Trophoblast cell (in vitro differentiated cells and primary cell): Measurements from ENCODE around the gene UGT2B11.
"Not testable (repeated sequence)": the region's sequence is repeated elsewhere in the genome, so short reads cannot be mapped to it uniquely, and the experiment has no call there.

Source experiments
- DNase-seq, 2 donors: peaks; one replicate each; pipeline ENCODE4 v3.0.0-alpha.2; 2016
- H2AFZ ChIP-seq: 2 replicates; pipeline ENCODE4 v1.6.1; 2013; ENCODE audit warnings: low read length, moderate library complexity, mild to moderate bottlenecking; ENCODE audit not compliant: insufficient read depth, poor library complexity
- H2AK5ac ChIP-seq: 2 replicates; pipeline ENCODE4 v1.6.1; 2013; ENCODE audit warnings: mild to moderate bottlenecking, low read length
- H2BK120ac ChIP-seq: 2 replicates; pipeline ENCODE4 v1.6.1; 2013; ENCODE audit warnings: low read length, mild to moderate bottlenecking, moderate library complexity; ENCODE audit not compliant: insufficient read depth, poor library complexity
- H2BK12ac ChIP-seq: 2 replicates; pipeline ENCODE4 v1.6.1; 2013; ENCODE audit warnings: mild to moderate bottlenecking, low read length, moderate library complexity
- H2BK5ac ChIP-seq: 2 replicates; pipeline ENCODE4 v1.6.1; 2013; ENCODE audit warnings: low read length, low read depth, moderate library complexity, mild to moderate bottlenecking; ENCODE audit not compliant: poor library complexity
- H3K14ac ChIP-seq: 2 replicates; pipeline ENCODE4 v1.6.1; 2013; ENCODE audit warnings: mild to moderate bottlenecking, low read length
- H3K18ac ChIP-seq: 2 replicates; pipeline ENCODE4 v1.6.1; 2013; ENCODE audit warnings: mild to moderate bottlenecking, low read length
- H3K23ac ChIP-seq: 2 replicates; pipeline ENCODE4 v1.6.1; 2013; ENCODE audit warnings: low read length
- H3K27ac ChIP-seq: 2 replicates; pipeline ENCODE4 v1.5.1; 2013; ENCODE audit warnings: low read depth, mild to moderate bottlenecking, inconsistent platforms, low read length, moderate library complexity
- H3K27me3 ChIP-seq: 2 replicates; pipeline ENCODE4 v1.6.1; 2013; ENCODE audit warnings: inconsistent platforms, mild to moderate bottlenecking, low read length, moderate library complexity; ENCODE audit not compliant: insufficient read depth
- H3K36me3 ChIP-seq, 2 experiments: 1 replicate in 1 of 2; 2 replicates in 1 of 2; pipeline ENCODE4 v1.6.1; 2013; ENCODE audit warnings: low read length in 2 of 2, mild to moderate bottlenecking in 2 of 2, moderate library complexity in 1 of 2; ENCODE audit not compliant: insufficient read depth in 2 of 2, control insufficient read depth in 1 of 2
- H3K4ac ChIP-seq: 2 replicates; pipeline ENCODE4 v1.6.1; 2013; ENCODE audit warnings: low read depth, mild to moderate bottlenecking, low read length, moderate library complexity
- H3K4me1 ChIP-seq, 2 experiments: 1 replicate in 1 of 2; 2 replicates in 1 of 2; pipeline ENCODE4 v1.6.1; 2013; ENCODE audit warnings: low read length in 2 of 2, mild to moderate bottlenecking in 2 of 2, moderate library complexity in 1 of 2; ENCODE audit not compliant: insufficient read depth in 2 of 2, control insufficient read depth in 1 of 2
- H3K4me2 ChIP-seq: 2 replicates; pipeline ENCODE4 v1.6.1; 2013; ENCODE audit warnings: inconsistent platforms, mild to moderate bottlenecking, low read length, moderate library complexity
- H3K4me3 ChIP-seq: 2 replicates; pipeline ENCODE4 v1.5.1; 2013; ENCODE audit warnings: mild to moderate bottlenecking, low read depth, low read length, inconsistent platforms
- H3K79me1 ChIP-seq: one replicate; pipeline ENCODE4 v1.6.1; 2013; ENCODE audit warnings: low read length
- H3K79me2 ChIP-seq: 2 replicates; pipeline ENCODE4 v1.6.1; 2013; ENCODE audit warnings: low read length, mild to moderate bottlenecking; ENCODE audit not compliant: control insufficient read depth, insufficient read depth, poor library complexity
- H3K9ac ChIP-seq: 2 replicates; pipeline ENCODE4 v1.6.1; 2013; ENCODE audit warnings: mild to moderate bottlenecking, low read length
- H3K9me3 ChIP-seq: 2 replicates; pipeline ENCODE4 v1.6.1; 2013; ENCODE audit warnings: low read depth, mild to moderate bottlenecking, control low read depth, inconsistent platforms, low read length; ENCODE audit not compliant: insufficient read depth
- H4K12ac ChIP-seq: 2 replicates; pipeline ENCODE4 v1.6.1; 2013; ENCODE audit warnings: low read depth, mild to moderate bottlenecking, low read length, moderate library complexity
- H4K8ac ChIP-seq: 2 replicates; pipeline ENCODE4 v1.6.1; 2013; ENCODE audit warnings: low read depth, mild to moderate bottlenecking, low read length, moderate library complexity
- H4K91ac ChIP-seq: one replicate; pipeline ENCODE4 v1.6.1; 2013; ENCODE audit warnings: low read depth, mild to moderate bottlenecking, low read length, moderate library complexity
- WGBS: extraction: QIAGEN DNeasy Blood & Tissue Kit; methylation state at CpG from one replicate; pipeline ENCODE4 v1.1.7; 2013; ENCODE audit warnings: missing lambda C conversion rate; ENCODE audit not compliant: insufficient read length, insufficient coverage; ENCODE audit errors: extremely low coverage; 5-methylcytosine and 5-hydroxymethylcytosine counted together

The UGT2B11 gene

GRCh38 chr4:69224891-69225290 is 10.3 kb upstream of the UGT2B11 start:
- no peaks in the 10 kb centered on the region for H3K36me3 ChIP-seq
- H3K9ac ChIP-seq, result no peak overlapping the region
- no peak overlapping the region for H2BK5ac ChIP-seq
- no peak overlapping the region for H4K12ac ChIP-seq
- H4K8ac ChIP-seq, result peak overlapping the region; percentile 9
- H3K4me2 ChIP-seq, result no peak overlapping the region
- H2BK120ac ChIP-seq, result no peak overlapping the region
- no peak overlapping the region for H3K18ac ChIP-seq
- H3K79me2 ChIP-seq, result no peaks in the 10 kb centered on the region
- H3K4me3 ChIP-seq, result no peak overlapping the region
- no peak overlapping the region for H2AK5ac ChIP-seq
- H2AFZ ChIP-seq, result no peak overlapping the region
- no peak overlapping the region for H3K23ac ChIP-seq
- no peak for DNase-seq
- H3K79me1 ChIP-seq, result peaks cover 7% of the 10 kb centered on the region
- H3K14ac ChIP-seq, result no peak overlapping the region
- no peak overlapping the region for H2BK12ac ChIP-seq
- H3K4me1 ChIP-seq, result peaks cover 3 to 5% of the 10 kb centered on the region in 2 experiments
- no peak overlapping the region for H3K4ac ChIP-seq
- H4K91ac ChIP-seq, result peak overlapping the region; percentile 73
- peak overlapping the region; percentile 53 for H3K27ac ChIP-seq
- no peaks in the 10 kb centered on the region for H3K27me3 ChIP-seq
- no CpG with 5 or more reads among the region's 2 CpGs for WGBS
- H3K9me3 ChIP-seq, result no peaks in the 10 kb centered on the region

- H3K4me1 ChIP-seq, H2BK5ac ChIP-seq, H3K4me2 ChIP-seq, H4K8ac ChIP-seq, H3K4ac ChIP-seq, H3K27ac ChIP-seq, H3K27me3 ChIP-seq, H3K9ac ChIP-seq, H3K36me3 ChIP-seq, H3K79me2 ChIP-seq, H3K23ac ChIP-seq, H4K12ac ChIP-seq, H3K9me3 ChIP-seq, H3K79me1 ChIP-seq, DNase-seq, H2AFZ ChIP-seq, H3K18ac ChIP-seq, H2AK5ac ChIP-seq, H3K14ac ChIP-seq, H3K4me3 ChIP-seq: not testable (repeated sequence)
- Histone ChIP-seq H4K91ac (peak overlapping the region; percentile 33), H2BK12ac (peak overlapping the region; percentile 17), H2BK120ac (peak overlapping the region; percentile 11)
- no CpG with 5 or more reads among the region's 6 CpGs for WGBS
Measured at GRCh38 chr4:69223277-69223676, 8.7 kb upstream of the UGT2B11 start.

GRCh38 chr4:69218491-69218890 is 3.9 kb upstream of the UGT2B11 start:
- H2BK5ac ChIP-seq, H2AK5ac ChIP-seq, H3K9ac ChIP-seq, H3K18ac ChIP-seq, H3K27ac ChIP-seq, H3K4ac ChIP-seq, H3K79me1 ChIP-seq, H3K23ac ChIP-seq, H3K4me2 ChIP-seq, H3K36me3 ChIP-seq, H4K8ac ChIP-seq, H3K4me3 ChIP-seq, H2BK12ac ChIP-seq, H3K14ac ChIP-seq, H2AFZ ChIP-seq, H3K9me3 ChIP-seq, H3K27me3 ChIP-seq, DNase-seq, H3K79me2 ChIP-seq, H4K91ac ChIP-seq, H3K4me1 ChIP-seq, H4K12ac ChIP-seq, H2BK120ac ChIP-seq: not testable (repeated sequence)
- whole genome bisulfite sequencing, result no CpG with 5 or more reads among the region's 2 CpGs

GRCh38 chr4:69210911-69211310 is 3.6 kb downstream of the UGT2B11 start:
- Histone ChIP-seq H2BK120ac (no peak overlapping the region), H3K4me2 (no peak overlapping the region), H3K9me3 (no peaks in the 10 kb centered on the region), H4K12ac (no peak overlapping the region), H3K4me1 (no peaks in the 10 kb centered on the region), H3K27me3 (no peaks in the 10 kb centered on the region), H3K79me1 (no peaks in the 10 kb centered on the region), H3K18ac (no peak overlapping the region), H3K36me3 (no peaks in the 10 kb centered on the region), H3K9ac (no peak overlapping the region), H3K14ac (no peak overlapping the region), H2BK5ac (no peak overlapping the region), H2BK12ac (no peak overlapping the region), H3K27ac (no peak overlapping the region), H2AK5ac (no peak overlapping the region), H3K4ac (no peak overlapping the region), H3K4me3 (no peak overlapping the region), H4K8ac (no peak overlapping the region), H4K91ac (no peak overlapping the region), H3K79me2 (no peaks in the 10 kb centered on the region), H3K23ac (no peak overlapping the region), H2AFZ (no peak overlapping the region)
- DNase-seq, result no peak
- WGBS, result no CpG with 5 or more reads among the region's 1 CpG
